ENCODE results near the gene MRI1.
"Not testable (repeated sequence)": the region's sequence is repeated elsewhere in the genome, so short reads cannot be mapped to it uniquely, and the experiment has no call there.

MRI1 gene

DNA sequence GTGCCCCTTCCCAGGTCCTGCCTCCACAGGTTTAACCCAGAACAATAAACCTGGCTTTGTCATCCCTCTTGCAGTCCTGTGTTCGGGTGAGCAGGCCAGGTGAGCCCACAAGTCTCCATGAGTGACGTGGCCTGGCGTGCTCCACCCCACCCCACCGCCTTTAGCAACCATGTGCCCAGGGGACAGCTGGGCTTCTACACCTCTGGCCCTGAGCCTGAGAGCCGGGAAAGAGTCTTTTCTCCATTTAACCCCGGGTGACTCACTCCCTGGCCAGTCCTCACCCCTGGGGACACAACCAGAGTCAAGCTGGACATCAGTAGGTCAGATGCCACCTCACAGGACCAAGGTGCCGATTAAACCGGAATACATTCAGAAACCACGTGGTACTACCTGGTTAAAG lies 14.1 kb downstream of the MRI1 start:
- Histone ChIP-seq H3K4me3 (no peak overlapping the region), H3K36me3 (ENCODE audit: insufficient read depth, low read length) (peaks cover 35% of the 10 kb centered on the region)
- TF ChIP-seq POLR2AphosphoS5 (IDR thresholded peaks at IDR 0.05; ENCODE audit: borderline replicate concordance, low read depth, low read length) = no peak
- no peak for TF ChIP-seq FOXP2 (optimal IDR thresholded peaks at IDR 0.05; ENCODE audit: control extremely low read depth, extremely low read length, insufficient read depth)
- TF ChIP-seq EZH2 (IDR thresholded peaks at IDR 0.05) = no peak

DNA sequence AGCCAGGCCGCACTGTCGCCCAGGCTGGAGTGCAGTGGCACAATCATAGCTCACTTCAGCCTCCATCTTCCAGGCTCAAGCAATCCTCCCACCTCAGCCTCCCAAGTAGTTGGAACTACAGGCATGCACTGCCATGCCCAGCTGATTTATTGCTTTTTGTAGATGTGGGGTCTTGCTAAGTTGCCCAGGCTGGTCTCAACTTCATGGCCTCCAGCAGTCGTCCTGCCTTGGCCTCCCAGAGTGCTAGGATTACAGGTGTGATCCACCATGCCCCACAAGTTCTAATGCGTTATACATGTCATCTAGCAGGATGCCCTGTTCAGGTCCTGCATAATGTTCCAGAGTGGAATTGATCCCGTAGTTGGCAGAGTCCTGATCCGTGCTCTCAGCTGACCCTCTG lies 14.5 kb downstream of the MRI1 start:
- no peak overlapping the region for H3K9ac ChIP-seq (ENCODE audit: insufficient read length)
- H3K27ac ChIP-seq = no peak overlapping the region
- H3K9me3 ChIP-seq (ENCODE audit: low read depth, low read length) = no peaks in the 10 kb centered on the region
- no peak overlapping the region for H3K4me3 ChIP-seq
- no peak for DNase-seq (ENCODE audit: low read depth, low spot score)
- no peak for TF ChIP-seq POLR2AphosphoS5 (IDR thresholded peaks at IDR 0.05; ENCODE audit: borderline replicate concordance, low read depth, low read length)
- TF ChIP-seq EZH2 (IDR thresholded peaks at IDR 0.05) = no peak
- no peak for TF ChIP-seq FOXP2 (optimal IDR thresholded peaks at IDR 0.05; ENCODE audit: control extremely low read depth, extremely low read length, insufficient read depth)
- peaks cover 35% of the 10 kb centered on the region for H3K36me3 ChIP-seq (ENCODE audit: insufficient read depth, low read length)

More for the DNA sequence above, 14.1 kb downstream of the MRI1 start:
- no peak overlapping the region for H3K27ac ChIP-seq
- no peak overlapping the region for H3K9ac ChIP-seq (ENCODE audit: insufficient read length)
- no peak for DNase-seq (ENCODE audit: low read depth, low spot score)
- H3K9me3 ChIP-seq (ENCODE audit: low read depth, low read length) = no peaks in the 10 kb centered on the region

DNA sequence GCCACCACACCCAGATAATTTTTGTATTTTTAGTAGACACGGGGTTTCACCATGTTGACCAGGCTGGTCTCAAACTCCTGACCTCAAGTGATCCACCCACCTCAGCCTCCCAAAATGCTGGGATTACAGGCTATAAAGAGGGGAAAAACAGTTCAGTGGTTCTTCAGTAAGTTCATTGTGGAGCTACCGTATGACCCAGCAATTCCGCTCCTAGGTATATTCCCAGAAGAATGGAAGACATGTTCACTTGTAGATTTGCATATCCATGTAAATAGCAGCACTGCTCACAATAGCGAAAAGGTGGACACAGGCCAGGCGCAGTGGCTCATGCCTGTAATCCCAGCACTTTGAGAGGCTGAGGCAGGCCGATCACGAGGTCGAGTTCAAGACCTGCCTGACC lies 15.5 kb downstream of the MRI1 start:
- not testable (repeated sequence) for H3K9ac ChIP-seq (ENCODE audit: insufficient read length); H3K27ac ChIP-seq; H3K4me3 ChIP-seq; H3K9me3 ChIP-seq (ENCODE audit: low read depth, low read length); DNase-seq (ENCODE audit: low read depth, low spot score)
- peaks cover 35% of the 10 kb centered on the region for H3K36me3 ChIP-seq (ENCODE audit: insufficient read depth, low read length)

DNA sequence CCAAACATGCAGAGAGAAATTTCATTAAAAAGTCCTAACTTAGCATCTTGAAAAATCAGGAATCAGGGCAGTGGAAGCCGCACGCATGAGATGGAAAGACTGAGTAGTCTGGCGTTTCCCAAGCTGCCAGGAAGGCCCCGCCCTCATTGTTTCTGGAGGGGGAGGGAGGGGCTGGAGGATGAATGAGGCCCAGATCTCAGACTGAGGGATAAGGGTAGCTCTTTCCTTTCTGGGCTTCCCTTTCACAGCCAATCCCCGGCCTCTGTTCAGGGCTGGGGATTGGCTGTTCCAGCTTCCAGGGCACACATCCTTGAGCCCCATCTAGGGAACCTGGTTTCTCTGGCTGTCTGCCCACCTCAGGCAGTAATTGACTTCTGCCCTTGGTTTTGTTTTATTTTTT lies 17.2 kb downstream of the MRI1 start:
- no peaks in the 10 kb centered on the region for H3K9me3 ChIP-seq (ENCODE audit: low read depth, low read length)
- H3K27ac ChIP-seq = no peak overlapping the region
- DNase-seq (ENCODE audit: low read depth, low spot score) = no peak
- no peak overlapping the region for H3K9ac ChIP-seq (ENCODE audit: insufficient read length)
- H3K36me3 ChIP-seq (ENCODE audit: insufficient read depth, low read length) = peaks cover 28% of the 10 kb centered on the region
- TF ChIP-seq EZH2 (IDR thresholded peaks at IDR 0.05) = no peak
- TF ChIP-seq FOXP2 (optimal IDR thresholded peaks at IDR 0.05; ENCODE audit: control extremely low read depth, extremely low read length, insufficient read depth) = no peak
- H3K4me3 ChIP-seq = no peak overlapping the region

DNA sequence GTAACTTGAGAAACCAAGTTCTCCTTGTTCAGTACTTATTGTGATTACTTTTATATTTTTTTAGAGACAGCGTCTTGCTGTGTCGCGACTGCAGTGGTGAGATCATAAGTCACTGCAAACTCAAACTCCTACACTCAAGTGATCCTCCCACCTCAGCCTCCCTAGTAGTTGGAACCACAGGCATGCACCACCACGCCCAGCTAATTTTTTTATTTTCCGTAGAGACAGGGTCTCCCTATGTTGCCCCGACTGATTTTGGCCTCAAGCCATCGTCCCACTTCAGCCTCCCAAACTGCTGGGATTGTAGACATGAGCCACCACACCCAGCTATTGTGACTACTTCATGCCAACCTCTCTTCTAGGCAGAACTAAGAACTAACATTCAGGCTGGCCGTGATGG lies 18.2 kb downstream of the MRI1 start:
- H3K9me3 ChIP-seq (ENCODE audit: low read depth, low read length) = no peaks in the 10 kb centered on the region
- no peak for DNase-seq (ENCODE audit: low read depth, low spot score)
- no peak overlapping the region for H3K9ac ChIP-seq (ENCODE audit: insufficient read length)
- TF ChIP-seq FOXP2 (optimal IDR thresholded peaks at IDR 0.05; ENCODE audit: control extremely low read depth, extremely low read length, insufficient read depth) (no peak), EZH2 (IDR thresholded peaks at IDR 0.05) (no peak), POLR2AphosphoS5 (IDR thresholded peaks at IDR 0.05; ENCODE audit: borderline replicate concordance, low read depth, low read length) (no peak)
- peaks cover 23% of the 10 kb centered on the region for H3K36me3 ChIP-seq (ENCODE audit: insufficient read depth, low read length)
- H3K4me3 ChIP-seq = no peak overlapping the region
- no peak overlapping the region for H3K27ac ChIP-seq

DNA sequence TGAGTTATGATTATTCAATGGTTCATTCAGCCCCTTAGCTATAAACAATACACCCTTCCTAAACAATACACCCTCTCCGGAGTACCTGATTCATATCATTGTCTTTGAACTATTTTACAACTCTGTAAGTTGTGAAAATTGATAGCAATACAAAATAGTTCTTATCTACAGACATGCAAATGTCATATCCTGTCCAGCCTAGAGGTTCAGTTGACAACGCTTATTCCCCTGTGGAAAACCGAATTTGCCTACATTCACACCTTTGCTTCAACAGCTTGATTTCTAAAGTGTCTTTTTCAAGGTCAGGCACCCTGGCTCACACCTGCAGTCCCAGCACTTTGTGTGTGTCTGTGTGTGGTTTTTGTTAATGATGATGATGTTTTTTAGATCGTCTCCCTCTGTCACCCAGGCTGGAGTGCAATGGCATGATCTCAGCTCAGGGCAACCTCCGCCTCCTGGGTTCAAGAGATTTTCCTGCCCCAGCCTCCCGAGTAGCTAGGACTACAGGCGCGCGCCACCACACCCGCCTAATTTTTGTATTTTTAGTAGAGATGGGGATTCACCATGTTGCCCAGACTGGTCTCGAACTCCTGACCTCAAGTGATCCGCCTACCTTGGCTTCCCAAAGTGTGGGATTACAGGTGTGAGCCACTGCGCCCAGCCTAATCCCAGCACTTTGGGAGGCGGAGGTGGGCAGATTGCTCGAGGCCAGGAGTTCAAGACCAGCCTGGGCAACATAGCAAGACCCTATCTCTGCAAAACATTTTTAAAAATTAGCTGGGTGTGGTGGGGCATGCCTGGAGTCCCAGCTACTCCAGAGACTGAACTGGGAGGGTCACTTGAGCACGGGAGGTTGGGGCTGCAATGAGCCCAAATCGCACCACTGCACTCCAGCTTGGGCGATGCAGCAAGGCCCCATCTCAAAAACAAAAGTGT lies 19.5 kb downstream of the MRI1 start:
- Histone ChIP-seq H3K9me3 (ENCODE audit: low read depth, low read length) (no peaks in the 10 kb centered on the region), H3K27ac (no peak overlapping the region), H3K36me3 (ENCODE audit: insufficient read depth, low read length) (peaks cover 11% of the 10 kb centered on the region), H3K9ac (ENCODE audit: insufficient read length) (no peak overlapping the region), H3K4me3 (no peak overlapping the region)
- no peak for TF ChIP-seq FOXP2 (optimal IDR thresholded peaks at IDR 0.05; ENCODE audit: control extremely low read depth, extremely low read length, insufficient read depth)
- TF ChIP-seq POLR2AphosphoS5 (IDR thresholded peaks at IDR 0.05; ENCODE audit: borderline replicate concordance, low read depth, low read length) = no peak
- TF ChIP-seq EZH2 (IDR thresholded peaks at IDR 0.05) = no peak
- DNase-seq (ENCODE audit: low read depth, low spot score) = no peak

DNA sequence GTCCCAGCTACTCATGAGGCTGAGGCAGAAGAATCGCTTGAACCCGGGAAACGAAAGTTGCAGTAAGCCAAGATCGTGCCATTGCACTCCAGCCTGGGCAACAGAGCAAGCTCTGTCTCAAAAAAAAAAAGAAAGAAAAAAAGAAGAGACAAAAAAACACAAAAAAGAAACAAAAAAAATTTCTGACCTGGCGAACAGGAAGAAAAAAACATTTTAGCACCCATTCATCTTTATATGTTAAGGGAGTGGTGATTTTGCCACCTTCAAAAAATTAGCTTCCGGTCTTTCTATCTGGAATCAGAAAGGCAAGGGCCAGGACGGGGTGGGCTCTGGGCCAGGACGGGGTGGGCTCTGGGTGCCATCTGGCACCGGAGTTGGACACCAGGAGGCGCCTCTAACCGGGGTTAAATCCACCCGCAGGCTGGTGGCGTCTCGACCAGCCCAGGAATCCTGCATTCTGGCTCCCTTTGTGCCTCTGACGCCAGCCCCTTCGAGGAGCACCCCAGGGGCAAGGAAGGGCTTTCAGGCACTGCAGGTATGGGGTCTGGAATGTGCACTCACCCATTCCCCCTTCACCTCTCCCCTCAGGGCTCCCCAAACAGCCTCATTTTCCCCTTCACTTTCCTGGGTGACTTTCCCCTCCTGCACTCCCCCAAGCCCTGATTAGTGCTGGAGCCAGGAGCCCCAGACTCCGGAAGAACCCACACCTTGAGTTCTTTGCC lies 20.6 kb downstream of the MRI1 start:
- H3K9ac ChIP-seq (ENCODE audit: insufficient read length) = no peak overlapping the region
- H3K9me3 ChIP-seq (ENCODE audit: low read depth, low read length) = no peaks in the 10 kb centered on the region
- peak overlapping the region; percentile 2; the same call in 1 of the 2 replicates for H3K27ac ChIP-seq
- peaks cover under 1% of the 10 kb centered on the region; the same call in 1 of the 2 replicates for H3K36me3 ChIP-seq (ENCODE audit: insufficient read depth, low read length)
- H3K4me3 ChIP-seq = peak overlapping the region; percentile 3; the same call in 1 of the 2 replicates
- no peak for DNase-seq (ENCODE audit: low read depth, low spot score)
- TF ChIP-seq POLR2AphosphoS5 (IDR thresholded peaks at IDR 0.05; ENCODE audit: borderline replicate concordance, low read depth, low read length) = no peak
- TF ChIP-seq EZH2 (IDR thresholded peaks at IDR 0.05) = no peak
- no peak for TF ChIP-seq FOXP2 (optimal IDR thresholded peaks at IDR 0.05; ENCODE audit: control extremely low read depth, extremely low read length, insufficient read depth)

DNA sequence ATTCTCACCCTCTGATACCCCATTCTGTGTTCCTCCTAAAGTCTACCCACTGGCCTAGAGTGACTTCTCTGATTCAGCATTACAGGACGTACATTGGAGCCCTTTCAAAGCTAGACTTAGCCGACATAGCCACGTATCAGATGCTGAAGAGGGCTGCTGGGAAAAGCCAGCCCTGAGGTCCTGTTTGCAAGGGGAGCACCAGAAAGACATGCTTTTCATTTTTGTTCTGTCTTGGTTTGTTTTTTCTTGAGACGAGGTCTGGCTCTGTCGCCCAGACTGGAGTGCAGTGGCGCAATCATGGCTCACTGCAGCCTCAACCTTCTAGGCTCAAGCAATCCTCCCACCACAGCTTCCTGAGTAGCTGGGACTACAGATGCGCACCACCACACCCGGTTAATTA lies 24.7 kb downstream of the MRI1 start:
- no peak for DNase-seq (ENCODE audit: low read depth, low spot score)
- no peak for TF ChIP-seq FOXP2 (optimal IDR thresholded peaks at IDR 0.05; ENCODE audit: control extremely low read depth, extremely low read length, insufficient read depth)
- TF ChIP-seq POLR2AphosphoS5 (IDR thresholded peaks at IDR 0.05; ENCODE audit: borderline replicate concordance, low read depth, low read length) = no peak
- no peak for TF ChIP-seq EZH2 (IDR thresholded peaks at IDR 0.05)
- Histone ChIP-seq H3K9me3 (ENCODE audit: low read depth, low read length) (no peaks in the 10 kb centered on the region), H3K27ac (0 out of 2 replicates have a peak overlapping the region, but pooled peaks have one; percentile 50), H3K4me3 (no peak overlapping the region), H3K9ac (ENCODE audit: insufficient read length) (no peak overlapping the region), H3K36me3 (ENCODE audit: insufficient read depth, low read length) (no peaks in the 10 kb centered on the region)

All from SK-N-MC (cell line).